Measurements from ENCODE around the gene SMG6. TPM values are rescaled to one million over a fixed set of nuclear protein-coding genes. Genes with fewer than 3 reads are reported as not detected.

The SMG6 gene
- total RNA-seq, 1 donor, result 42.7 TPM

DNA sequence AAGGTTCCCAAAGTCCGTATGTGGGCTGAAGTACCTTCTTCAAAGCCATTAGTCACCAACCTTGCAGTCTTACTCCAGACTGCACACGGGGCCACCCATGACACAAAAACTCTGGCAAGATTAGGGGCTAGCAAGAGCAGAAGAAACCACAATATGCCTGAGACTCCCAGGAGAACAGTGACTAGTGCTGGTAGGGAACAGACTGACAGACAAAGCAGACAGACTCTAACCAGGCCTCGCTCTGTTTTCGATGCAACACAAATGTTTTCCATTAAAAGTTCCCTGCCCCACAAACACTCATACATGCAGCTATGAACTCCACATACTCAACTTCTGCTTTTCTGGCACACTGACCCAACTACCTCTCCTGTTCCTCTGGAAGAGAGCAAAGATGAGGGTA lies 146.5 kb downstream of the SMG6 start:
- peak; percentile 55 for DNase-seq (ENCODE audit: insufficient read length, low spot score, missing footprints)
- peaks cover 9% of the 10 kb centered on the region for H3K36me3 ChIP-seq (ENCODE audit: insufficient read depth, low read length)
- H3K27me3 ChIP-seq (ENCODE audit: insufficient read depth, low read length), result no peaks in the 10 kb centered on the region
- no peaks in the 10 kb centered on the region for H3K79me2 ChIP-seq (ENCODE audit: insufficient read depth, low read length)
- peak overlapping the region; percentile 85 for H3K27ac ChIP-seq (ENCODE audit: low read depth, low read length)
- H2AFZ ChIP-seq (ENCODE audit: low read length), result no peak overlapping the region
- no peaks in the 10 kb centered on the region for H3K9me3 ChIP-seq (ENCODE audit: low read depth, low read length)
- peak overlapping the region; percentile 21 for H3K4me2 ChIP-seq (ENCODE audit: insufficient read depth, low read length)
- H3K4me3 ChIP-seq (ENCODE audit: insufficient read depth, low read length), result no peak overlapping the region
- peaks cover 33% of the 10 kb centered on the region for H3K4me1 ChIP-seq (ENCODE audit: insufficient read depth, low read length)
- H4K20me1 ChIP-seq (ENCODE audit: insufficient read depth, low read length), result no peaks in the 10 kb centered on the region
- TF ChIP-seq, protein P1, sequence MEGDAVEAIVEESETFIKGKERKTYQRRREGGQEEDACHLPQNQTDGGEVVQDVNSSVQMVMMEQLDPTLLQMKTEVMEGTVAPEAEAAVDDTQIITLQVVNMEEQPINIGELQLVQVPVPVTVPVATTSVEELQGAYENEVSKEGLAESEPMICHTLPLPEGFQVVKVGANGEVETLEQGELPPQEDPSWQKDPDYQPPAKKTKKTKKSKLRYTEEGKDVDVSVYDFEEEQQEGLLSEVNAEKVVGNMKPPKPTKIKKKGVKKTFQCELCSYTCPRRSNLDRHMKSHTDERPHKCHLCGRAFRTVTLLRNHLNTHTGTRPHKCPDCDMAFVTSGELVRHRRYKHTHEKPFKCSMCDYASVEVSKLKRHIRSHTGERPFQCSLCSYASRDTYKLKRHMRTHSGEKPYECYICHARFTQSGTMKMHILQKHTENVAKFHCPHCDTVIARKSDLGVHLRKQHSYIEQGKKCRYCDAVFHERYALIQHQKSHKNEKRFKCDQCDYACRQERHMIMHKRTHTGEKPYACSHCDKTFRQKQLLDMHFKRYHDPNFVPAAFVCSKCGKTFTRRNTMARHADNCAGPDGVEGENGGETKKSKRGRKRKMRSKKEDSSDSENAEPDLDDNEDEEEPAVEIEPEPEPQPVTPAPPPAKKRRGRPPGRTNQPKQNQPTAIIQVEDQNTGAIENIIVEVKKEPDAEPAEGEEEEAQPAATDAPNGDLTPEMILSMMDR (IDR thresholded peaks at IDR 0.05; ENCODE audit: extremely low read depth, low read depth, low read length), result no peak

DNA sequence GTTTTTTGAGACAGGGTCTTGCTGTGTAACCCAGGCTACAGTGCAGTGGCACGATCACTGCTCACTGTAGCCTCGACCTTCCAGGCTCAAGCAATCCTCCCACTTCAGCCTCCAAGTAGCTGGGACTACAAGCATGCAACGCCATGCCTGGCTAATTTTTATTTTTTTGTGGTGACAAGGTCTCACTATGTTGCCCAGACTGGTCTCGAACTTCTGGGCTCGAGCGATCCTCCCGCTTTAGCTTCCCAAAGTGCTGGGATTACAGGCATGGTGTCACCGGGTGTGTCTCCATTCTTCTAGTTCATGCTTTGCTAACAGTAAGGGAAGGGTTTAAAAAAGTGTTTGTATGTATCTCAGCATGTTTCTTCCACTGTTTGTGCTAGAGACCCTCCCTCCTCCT lies 146.9 kb downstream of the SMG6 start:
- Histone ChIP-seq H3K4me3 (ENCODE audit: insufficient read depth, low read length) (no peak overlapping the region), H3K27ac (ENCODE audit: low read depth, low read length) (peak overlapping the region; percentile 85), H3K79me2 (ENCODE audit: insufficient read depth, low read length) (no peaks in the 10 kb centered on the region), H2AFZ (ENCODE audit: low read length) (no peak overlapping the region), H3K27me3 (ENCODE audit: insufficient read depth, low read length) (no peaks in the 10 kb centered on the region), H3K4me2 (ENCODE audit: insufficient read depth, low read length) (peak overlapping the region; percentile 21), H3K36me3 (ENCODE audit: insufficient read depth, low read length) (peaks cover 9% of the 10 kb centered on the region), H4K20me1 (ENCODE audit: insufficient read depth, low read length) (no peaks in the 10 kb centered on the region), H3K9me3 (ENCODE audit: low read depth, low read length) (no peaks in the 10 kb centered on the region), H3K4me1 (ENCODE audit: insufficient read depth, low read length) (peaks cover 33% of the 10 kb centered on the region)
- TF ChIP-seq, protein P1 (IDR thresholded peaks at IDR 0.05; ENCODE audit: extremely low read depth, low read depth, low read length), result no peak
- no peak for DNase-seq (ENCODE audit: insufficient read length, low spot score, missing footprints)

DNA sequence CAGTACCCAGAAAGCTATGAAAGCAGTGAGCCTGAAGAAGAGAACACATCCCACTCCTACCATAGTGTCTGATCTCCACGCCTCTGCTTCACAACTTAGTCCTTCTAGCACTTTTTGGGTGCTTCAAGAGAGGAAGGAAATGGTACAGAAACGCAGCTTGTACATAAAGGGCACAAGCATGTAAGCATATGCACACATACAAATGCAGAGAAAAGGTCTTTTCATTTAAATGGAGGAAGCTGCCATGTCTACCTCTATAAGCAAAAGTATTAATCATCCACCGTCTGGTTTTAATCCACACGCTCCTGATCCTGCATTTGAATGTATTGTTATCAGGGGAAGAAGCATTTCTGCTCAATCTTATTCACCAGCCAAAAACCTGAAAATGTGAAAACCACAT lies 148.0 kb downstream of the SMG6 start:
- TF ChIP-seq, protein P1 (IDR thresholded peaks at IDR 0.05; ENCODE audit: extremely low read depth, low read depth, low read length), result no peak

DNA sequence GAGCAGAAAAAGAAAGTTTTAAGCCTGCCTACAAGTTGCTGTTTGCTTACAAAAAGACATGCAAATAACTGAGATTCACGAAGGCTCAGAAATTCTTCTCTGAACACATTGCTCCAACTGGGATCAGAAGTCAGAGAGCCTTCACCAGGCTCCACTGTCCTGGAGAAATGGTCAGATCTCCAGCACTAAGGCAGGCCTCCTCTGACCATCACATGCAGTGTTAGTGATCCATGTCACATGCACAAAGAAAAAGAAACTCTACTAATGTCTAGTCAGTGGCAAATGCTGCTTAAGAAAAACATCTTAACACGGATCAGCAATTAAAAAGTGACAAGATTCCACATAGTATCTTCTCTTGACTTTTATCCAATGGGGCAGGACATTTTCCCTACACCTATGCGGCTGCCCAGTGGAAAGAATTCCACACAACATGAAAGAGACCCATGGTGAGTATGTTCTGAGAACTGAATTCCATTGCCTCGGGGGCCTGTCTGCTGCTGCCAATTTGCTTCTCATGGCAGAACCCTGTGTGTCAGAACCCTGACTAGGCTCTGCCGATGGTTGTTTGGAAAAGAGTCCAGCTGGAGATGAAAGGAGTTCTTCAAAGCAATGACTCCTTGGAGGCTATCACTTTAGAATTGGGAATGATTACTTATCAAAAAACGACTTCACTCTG lies 152.1 kb downstream of the SMG6 start:
- H3K4me1 ChIP-seq (ENCODE audit: insufficient read depth, low read length), result peaks cover 3% of the 10 kb centered on the region
- TF ChIP-seq, protein P1 (IDR thresholded peaks at IDR 0.05; ENCODE audit: extremely low read depth, low read depth, low read length), result no peak
- H2AFZ ChIP-seq (ENCODE audit: low read length), result no peak overlapping the region
- H3K79me2 ChIP-seq (ENCODE audit: insufficient read depth, low read length), result no peaks in the 10 kb centered on the region
- H3K27ac ChIP-seq (ENCODE audit: low read depth, low read length), result no peak overlapping the region
- H3K4me2 ChIP-seq (ENCODE audit: insufficient read depth, low read length), result no peak overlapping the region
- no peaks in the 10 kb centered on the region for H4K20me1 ChIP-seq (ENCODE audit: insufficient read depth, low read length)
- DNase-seq (ENCODE audit: insufficient read length, low spot score, missing footprints), result no peak
- no peak overlapping the region for H3K4me3 ChIP-seq (ENCODE audit: insufficient read depth, low read length)
- H3K9me3 ChIP-seq (ENCODE audit: low read depth, low read length), result no peaks in the 10 kb centered on the region
- H3K27me3 ChIP-seq (ENCODE audit: insufficient read depth, low read length), result no peaks in the 10 kb centered on the region
- peaks cover 16% of the 10 kb centered on the region for H3K36me3 ChIP-seq (ENCODE audit: insufficient read depth, low read length)

More for the DNA sequence above, 148.0 kb downstream of the SMG6 start:
- no peaks in the 10 kb centered on the region for H3K79me2 ChIP-seq (ENCODE audit: insufficient read depth, low read length)
- H3K4me2 ChIP-seq (ENCODE audit: insufficient read depth, low read length), result no peak overlapping the region
- no peak overlapping the region for H3K4me3 ChIP-seq (ENCODE audit: insufficient read depth, low read length)
- H3K27me3 ChIP-seq (ENCODE audit: insufficient read depth, low read length), result no peaks in the 10 kb centered on the region
- DNase-seq (ENCODE audit: insufficient read length, low spot score, missing footprints), result no peak
- H4K20me1 ChIP-seq (ENCODE audit: insufficient read depth, low read length), result no peaks in the 10 kb centered on the region
- peaks cover 9% of the 10 kb centered on the region for H3K36me3 ChIP-seq (ENCODE audit: insufficient read depth, low read length)
- H3K27ac ChIP-seq (ENCODE audit: low read depth, low read length), result no peak overlapping the region
- no peaks in the 10 kb centered on the region for H3K9me3 ChIP-seq (ENCODE audit: low read depth, low read length)
- no peak overlapping the region for H2AFZ ChIP-seq (ENCODE audit: low read length)
- peaks cover 33% of the 10 kb centered on the region for H3K4me1 ChIP-seq (ENCODE audit: insufficient read depth, low read length)

Data from osteoblast (primary cell).